ENCODE data around the gene VAMP2.

- TF ChIP-seq OSR1 (CRISPR knock-in tag; IDR thresholded peaks at IDR 0.05) (no peak), TSHZ2 (CRISPR knock-in tag; IDR thresholded peaks at IDR 0.05) (no peak), ZFP30 (CRISPR knock-in tag; IDR thresholded peaks at IDR 0.05) (no peak), PATZ1 (CRISPR knock-in tag; IDR thresholded peaks at IDR 0.05; ENCODE audit: borderline replicate concordance) (no peak), ZFP3 (CRISPR knock-in tag; IDR thresholded peaks at IDR 0.05) (no peak), ESRRG (CRISPR knock-in tag; IDR thresholded peaks at IDR 0.05) (no peak), ZNF8 (CRISPR knock-in tag; IDR thresholded peaks at IDR 0.05) (no peak), CREB5 (CRISPR knock-in tag; IDR thresholded peaks at IDR 0.05; ENCODE audit: low read depth) (no peak), ISL1 (CRISPR knock-in tag; IDR thresholded peaks at IDR 0.05) (no peak), RARB (CRISPR knock-in tag; IDR thresholded peaks at IDR 0.05) (no peak), ZNF70 (CRISPR knock-in tag; IDR thresholded peaks at IDR 0.05) (no peak)
These were observed 4.0 kb upstream of the VAMP2 start for GRCh38 chr17:8166731-8167130.

All from SK-N-SH treated with all-trans-retinoic acid at 6 μM for 48 hours (cell line).